Measurements from ENCODE around the gene ERV3-1.
"Not testable (repeated sequence)": the region's sequence is repeated elsewhere in the genome, so short reads cannot be mapped to it uniquely, and the experiment has no call there.

ERV3-1 gene

DNA sequence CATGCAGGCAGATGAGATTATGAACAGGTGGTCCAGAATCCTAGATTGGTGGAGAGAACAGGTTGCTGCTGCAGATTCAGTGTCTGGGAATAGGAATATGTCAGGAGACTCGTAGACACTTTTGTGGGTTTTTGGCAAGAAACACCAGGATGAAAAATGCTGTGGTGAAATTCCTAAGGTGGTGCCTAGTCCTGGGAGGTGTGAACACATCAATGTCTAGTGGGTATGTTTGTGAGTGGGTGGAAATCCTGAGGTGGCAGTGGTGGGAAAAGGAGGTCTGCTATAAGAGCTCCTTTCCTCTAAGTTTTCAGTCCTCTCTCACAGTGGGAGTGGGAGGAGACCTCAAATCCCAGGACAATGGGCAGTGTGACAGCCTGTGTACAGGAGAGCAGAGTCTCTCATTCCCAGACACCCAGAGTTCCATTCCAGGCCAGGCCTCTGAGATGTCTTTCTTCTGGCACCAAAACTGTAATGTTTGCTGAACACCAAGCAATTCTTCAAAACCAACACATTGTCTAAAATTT, 5.1 kb downstream of the ERV3-1 start:
- DNase-seq (ENCODE audit: low spot score): no peak

DNA sequence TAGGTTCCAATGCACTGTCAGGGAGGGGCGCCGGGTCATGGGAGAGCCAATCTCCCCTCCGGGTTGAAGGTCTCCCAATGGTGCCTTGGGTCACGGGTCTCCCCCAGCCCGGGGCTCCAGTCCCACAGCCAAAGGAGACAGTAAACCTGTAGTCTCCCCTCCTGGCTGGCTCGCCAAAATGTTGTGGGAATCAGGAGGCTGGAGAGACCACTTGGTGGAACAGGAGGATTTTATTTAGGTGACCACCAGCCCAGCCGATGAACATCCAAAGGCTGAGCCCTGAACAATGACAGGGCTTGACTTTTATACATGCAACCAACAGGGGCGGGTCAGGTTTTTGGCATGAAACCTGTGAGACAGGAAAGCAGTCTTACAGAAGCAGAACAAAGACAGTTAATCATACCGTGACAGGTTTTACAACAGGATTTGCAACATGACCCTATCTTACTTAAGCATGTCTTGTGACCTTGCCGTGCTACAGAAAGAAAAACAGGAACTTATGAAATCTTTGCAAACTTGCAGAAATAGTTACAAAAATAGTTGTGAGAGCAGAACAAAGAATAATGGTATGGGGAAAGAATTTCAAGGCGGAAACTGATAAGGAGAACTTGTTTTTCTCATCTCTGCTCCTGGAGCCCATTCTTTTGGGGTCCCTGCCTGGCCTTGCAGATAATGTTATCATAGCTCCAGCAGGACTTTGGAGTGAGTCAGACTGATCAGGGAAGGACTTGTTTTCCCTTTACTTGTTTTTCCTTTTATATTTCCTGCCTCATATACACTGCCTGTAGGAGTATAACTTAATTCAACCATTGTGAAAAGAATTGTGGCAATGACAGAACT, 7.1 kb downstream of the ERV3-1 start:
- DNase-seq (ENCODE audit: low spot score): no peak

GRCh38 chr7:64998865-64999164, 7.7 kb downstream of the ERV3-1 start:
- DNase-seq (ENCODE audit: low spot score): no peak

DNA sequence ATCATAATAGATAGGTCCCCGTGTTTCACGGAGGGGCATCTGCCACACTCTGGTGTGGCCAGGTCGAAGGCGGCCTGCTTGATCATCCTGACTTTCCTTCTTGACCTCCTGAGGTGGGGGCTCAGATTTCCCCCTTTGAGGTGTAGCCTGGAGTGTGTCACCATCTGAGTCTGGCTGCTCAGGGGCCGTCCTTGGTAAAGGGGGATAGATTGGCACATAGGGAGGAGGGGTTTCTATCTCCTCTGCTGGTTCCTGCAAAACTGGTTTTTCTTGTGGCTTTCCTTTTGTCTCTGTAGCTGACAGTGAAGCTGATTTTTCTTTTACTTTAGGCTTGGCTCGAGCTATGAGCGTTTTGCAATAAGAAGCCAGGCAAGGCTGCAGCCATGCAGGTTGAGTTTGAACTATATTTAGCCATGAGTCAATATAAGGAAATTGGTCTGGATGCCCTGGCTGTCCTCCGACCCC, 8.5 kb downstream of the ERV3-1 start:
- no peak for DNase-seq (ENCODE audit: low spot score)

DNA sequence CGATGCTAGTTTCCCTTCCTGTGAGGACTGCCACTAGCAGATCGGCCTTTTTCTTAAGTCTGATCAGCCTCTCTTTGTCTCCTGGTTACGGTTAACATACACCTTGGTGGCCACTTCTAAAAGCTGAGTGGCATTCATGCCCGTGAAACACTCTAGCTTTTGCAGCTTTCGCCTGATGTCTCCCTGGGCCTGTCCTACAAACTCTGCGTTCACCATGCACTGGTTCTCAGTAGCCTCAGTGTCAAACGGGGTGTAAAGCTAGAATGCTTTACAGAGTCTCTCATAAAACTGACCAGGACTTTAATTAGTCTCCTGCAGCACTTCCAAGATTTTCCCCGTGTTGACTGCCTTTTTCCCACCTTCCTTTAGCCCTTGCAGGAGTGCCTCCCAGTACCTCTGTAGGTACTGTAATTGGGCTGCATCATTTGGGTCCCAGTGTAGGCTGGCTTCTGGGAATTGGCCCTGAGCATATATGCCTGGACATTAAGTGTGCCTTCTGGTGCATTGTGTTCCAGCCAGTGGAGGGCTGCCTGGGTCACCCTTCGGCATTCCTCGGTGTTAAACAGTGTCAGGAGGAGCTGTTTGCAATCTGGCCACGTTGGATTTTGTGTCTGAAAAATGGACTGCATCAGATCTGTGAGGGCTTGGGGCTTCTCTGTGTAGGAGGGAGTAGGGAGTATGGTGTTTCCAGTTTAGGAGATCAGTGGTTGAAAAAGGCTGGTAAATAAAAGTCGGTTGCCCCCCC, 9.2 kb downstream of the ERV3-1 start:
- DNase-seq (ENCODE audit: low spot score): no peak

- DNase-seq (ENCODE audit: low spot score): no peak
These were observed 10.2 kb downstream of the ERV3-1 start for GRCh38 chr7:64996305-64996704.

DNA sequence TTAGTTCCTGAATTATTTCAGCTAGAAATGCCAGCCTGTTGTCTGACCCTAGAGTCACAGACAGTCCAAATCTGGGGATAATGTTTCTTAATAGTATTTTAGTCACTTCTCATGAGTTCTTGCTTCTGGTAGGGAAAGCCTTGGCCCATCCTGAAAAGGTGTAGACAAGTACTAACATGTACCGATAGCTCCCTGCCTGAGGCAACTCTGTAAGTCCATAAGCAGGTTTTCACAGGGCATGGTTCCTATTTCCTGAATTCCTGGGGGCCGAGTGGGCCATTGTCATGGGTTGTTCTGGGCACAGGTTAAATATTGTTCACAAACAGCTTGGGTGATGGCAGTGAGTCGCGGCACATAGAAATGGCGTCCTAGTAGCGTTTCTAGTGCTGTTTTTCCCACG, 12.6 kb downstream of the ERV3-1 start:
- no peak for DNase-seq (ENCODE audit: low spot score)

DNA sequence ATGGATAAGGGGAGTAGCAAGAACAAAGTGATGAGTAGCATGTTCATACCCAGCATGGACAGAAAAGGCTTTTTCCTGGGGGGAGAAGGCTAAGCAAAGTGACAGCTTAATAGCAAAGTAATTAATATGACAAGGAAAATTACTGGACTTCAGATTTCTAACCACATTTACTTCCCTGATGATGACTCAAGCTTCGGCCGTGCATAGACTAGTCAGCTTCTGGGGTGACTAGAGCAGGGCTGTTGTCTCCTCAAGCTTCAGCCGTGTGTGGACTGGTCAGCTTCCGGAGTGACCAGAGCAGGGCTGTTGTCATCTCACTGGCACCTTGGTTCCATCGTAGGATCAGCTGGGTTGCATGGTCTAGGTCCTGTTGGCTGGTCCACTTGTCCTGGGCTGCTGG, 13.5 kb downstream of the ERV3-1 start:
- no peak for DNase-seq (ENCODE audit: low spot score)

DNA sequence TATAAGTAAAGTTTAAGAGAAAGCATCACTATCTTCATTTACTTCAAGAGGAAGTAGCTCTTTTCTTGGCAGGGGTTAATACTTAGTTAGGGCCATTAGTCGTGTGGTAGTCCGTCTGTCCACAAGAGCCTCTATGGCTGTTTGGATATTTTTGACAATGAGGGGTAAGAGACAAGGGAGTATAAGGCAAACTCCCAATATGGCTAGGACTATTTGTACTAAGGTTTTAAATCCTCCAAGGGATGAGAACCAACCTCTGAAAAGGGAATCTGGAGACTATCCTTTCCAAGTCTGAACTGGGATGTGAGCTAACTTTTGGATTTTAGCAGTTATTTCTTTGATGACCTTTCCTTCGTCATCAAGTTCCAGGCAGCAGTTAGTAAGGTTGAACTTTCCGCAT, 15.6 kb downstream of the ERV3-1 start, which contains the start of gene ZNF117:
Gene ZNF117 (minus strand): TSS at position 101 of the 400 bp plus-strand sequence.
- DNase-seq (ENCODE audit: low spot score): no peak

GRCh38 chr7:64990216-64990615, 16.3 kb downstream of the ERV3-1 start:
- DNase-seq (ENCODE audit: low spot score): no peak

- DNase-seq (ENCODE audit: low spot score): no peak
These were observed 27.8 kb downstream of the ERV3-1 start for GRCh38 chr7:64978497-64979203.

- no peak for DNase-seq (ENCODE audit: low spot score)
These were observed 40.9 kb downstream of the ERV3-1 start for GRCh38 chr7:64965594-64965993.

- DNase-seq (ENCODE audit: low spot score): no peak
These were observed 47.3 kb downstream of the ERV3-1 start for GRCh38 chr7:64959072-64959747.

DNA sequence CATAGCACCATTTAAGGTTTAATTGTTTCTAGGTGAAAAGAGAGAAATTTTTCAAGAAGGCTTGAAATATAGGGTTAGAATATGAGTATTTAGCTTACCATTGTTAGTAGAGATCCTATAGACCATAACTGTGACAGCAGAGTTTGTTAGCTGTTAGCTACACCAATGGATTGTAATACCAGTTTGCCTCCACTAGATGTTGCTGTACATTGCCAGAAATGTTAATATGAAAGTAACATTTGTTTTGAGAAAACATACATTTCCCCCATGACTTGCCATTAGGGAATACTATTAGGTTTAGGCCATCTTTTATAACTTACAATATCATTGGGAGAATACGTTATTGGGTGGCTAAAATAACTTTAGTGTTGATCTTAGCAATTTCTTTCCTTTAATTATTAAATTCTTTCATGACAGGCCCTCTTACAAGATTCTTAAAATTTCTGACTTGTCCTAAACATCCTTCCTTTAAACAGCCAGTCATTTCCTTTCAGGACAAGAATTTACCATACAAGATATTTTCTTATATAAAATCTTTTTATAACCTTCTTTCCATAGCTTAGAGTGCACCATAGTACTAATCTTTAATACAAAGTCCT, 55.1 kb downstream of the ERV3-1 start:
- peak; percentile 78 for DNase-seq (ENCODE audit: low spot score)

DNA sequence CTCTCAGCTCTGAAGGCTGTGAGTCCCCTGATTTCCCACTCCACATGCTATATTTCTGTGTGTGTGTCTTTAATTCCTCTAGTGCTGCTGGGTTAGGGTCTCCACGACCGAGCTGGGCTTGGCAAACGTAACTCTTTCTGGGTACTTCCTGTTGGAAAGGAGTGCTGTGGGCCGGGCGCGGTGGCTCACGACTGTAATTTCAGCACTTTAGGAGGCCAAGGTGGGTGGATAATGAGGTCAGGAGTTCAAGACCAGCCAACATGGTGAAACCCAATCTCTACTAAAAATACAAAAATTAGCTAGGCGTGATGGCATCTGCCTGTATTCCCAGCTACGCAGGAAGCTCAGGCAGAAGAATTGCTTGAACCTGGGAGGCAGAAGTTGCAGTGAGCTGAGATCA, 55.8 kb downstream of the ERV3-1 start:
- not testable (repeated sequence) for DNase-seq (ENCODE audit: low spot score)

- not testable (repeated sequence) for DNase-seq (ENCODE audit: low spot score)
These were observed 57.7 kb downstream of the ERV3-1 start for GRCh38 chr7:64948774-64949173.

- no peak for DNase-seq (ENCODE audit: low spot score)
These were observed 59.1 kb downstream of the ERV3-1 start for GRCh38 chr7:64947252-64948000.

DNA sequence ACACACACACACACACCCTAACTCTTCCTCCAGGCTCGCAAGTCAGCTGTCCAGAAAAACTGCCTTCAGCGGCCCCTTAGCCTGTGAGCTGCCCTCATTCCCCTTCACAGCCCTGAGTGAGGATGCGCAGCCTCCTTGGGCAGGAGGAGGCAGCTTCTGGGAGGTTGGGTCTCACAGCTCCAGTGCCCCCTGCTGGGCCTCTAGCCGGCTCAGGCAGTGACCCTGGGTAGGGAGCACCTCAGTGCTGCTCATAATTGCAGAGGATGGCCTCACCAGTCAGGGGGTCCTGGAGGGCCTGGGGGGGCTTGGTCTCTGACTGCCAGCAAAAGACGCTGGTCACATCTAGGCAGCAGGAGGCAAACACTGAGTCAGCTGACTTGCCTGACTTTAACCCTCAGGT, 59.7 kb downstream of the ERV3-1 start:
- no peak for DNase-seq (ENCODE audit: low spot score)

DNA sequence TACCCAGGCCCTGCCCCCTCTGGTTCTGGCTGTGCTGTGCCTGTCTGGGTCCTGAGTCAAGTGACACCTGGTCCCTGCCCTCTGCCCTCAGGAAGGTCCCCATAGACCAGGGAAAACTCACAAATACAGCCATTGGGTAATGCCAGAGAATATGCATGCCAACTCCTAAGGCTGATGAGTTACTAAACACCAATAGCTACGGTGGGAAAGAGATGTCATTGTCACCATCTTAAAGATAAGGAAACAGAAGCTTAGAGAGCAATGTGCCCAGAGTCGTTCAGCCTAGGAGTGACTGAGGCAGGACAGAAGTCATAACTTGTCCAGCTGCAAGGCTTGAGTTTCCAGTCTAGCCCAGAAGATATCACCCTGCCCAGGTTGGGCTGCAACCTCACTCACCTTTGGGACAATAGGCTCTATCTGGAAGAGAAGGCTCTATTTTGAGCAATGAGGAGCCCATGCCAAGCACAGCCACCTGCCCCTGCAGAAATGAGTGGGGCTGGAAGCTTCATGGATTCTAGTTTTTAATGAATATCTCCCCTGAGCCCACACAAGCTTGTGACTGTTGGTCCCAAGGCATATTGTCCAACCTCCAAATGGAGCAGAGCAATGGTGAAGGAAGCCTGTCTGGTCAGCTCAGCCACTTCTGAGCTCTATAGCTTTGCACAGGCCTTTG, 60.8 kb downstream of the ERV3-1 start:
- no peak for DNase-seq (ENCODE audit: low spot score)

Data from COLO829 (cell line).